Liver (tissue), 9 donors: ENCODE measurements around the gene PRSS12. TPM values are rescaled to one million over a fixed set of nuclear protein-coding genes. Genes with fewer than 3 reads are reported as not detected.

Source experiments
- DNase-seq: peaks from one replicate; pipeline ENCODE4 v3.0.0-alpha.2; 2017; ENCODE audit warnings: low spot score
- H3K27ac ChIP-seq, 2 donors: one replicate each; pipeline ENCODE4 v1.7.0; 2013; ENCODE audit warnings: inconsistent platforms in 2 of 2, low read length in 2 of 2, control low read depth in 1 of 2, low read depth in 1 of 2, mild to moderate bottlenecking in 1 of 2
- H3K27me3 ChIP-seq, 4 donors: one replicate each; pipeline versions ENCODE4 v1.6.1 to v1.7.0; 2013; ENCODE audit warnings: low read length in 3 of 4, inconsistent platforms in 1 of 4, mild to moderate bottlenecking in 1 of 4, moderate library complexity in 1 of 4; ENCODE audit not compliant: control insufficient read depth in 4 of 4, insufficient read depth in 4 of 4
- H3K36me3 ChIP-seq, 4 donors: one replicate each; pipeline versions ENCODE4 v1.6.1 to v1.7.0; 2013; ENCODE audit warnings: low read length in 3 of 4, mild to moderate bottlenecking in 3 of 4, low read depth in 1 of 4, moderate library complexity in 1 of 4; ENCODE audit not compliant: control insufficient read depth in 4 of 4, insufficient read depth in 3 of 4
- H3K4me1 ChIP-seq, 4 donors: one replicate each; pipeline versions ENCODE4 v1.6.1 to v1.7.0; 2013; ENCODE audit warnings: low read length in 3 of 4, mild to moderate bottlenecking in 3 of 4, moderate library complexity in 1 of 4; ENCODE audit not compliant: control insufficient read depth in 4 of 4, insufficient read depth in 4 of 4
- H3K4me3 ChIP-seq, 3 donors: one replicate each; pipeline versions ENCODE4 v1.6.1 to v1.7.0; 2013; ENCODE audit warnings: low read length in 3 of 3, control low read depth in 1 of 3, low read depth in 1 of 3, mild to moderate bottlenecking in 1 of 3
- H3K9ac ChIP-seq, 2 donors: one replicate each; pipeline ENCODE4 v1.7.0; 2013; ENCODE audit warnings: low read length in 2 of 2, mild to moderate bottlenecking in 2 of 2, moderate library complexity in 2 of 2, control low read depth in 1 of 2, low read depth in 1 of 2
- H3K9me3 ChIP-seq, 4 donors: one replicate each; pipeline versions ENCODE4 v1.6.1 to v1.7.0; 2013; ENCODE audit warnings: low read length in 3 of 4; ENCODE audit not compliant: control insufficient read depth in 4 of 4
- ATF3 ChIP-seq: IDR thresholded peaks from 2 replicates; pipeline ENCODE4 v1.6.1; 2016; ENCODE audit warnings: antibody characterized with exemption
- CTCF ChIP-seq: fragments of 150-350 bp; IDR thresholded peaks from 2 replicates; pipeline ENCODE4 v1.5.1; 2017; ENCODE audit warnings: improper control_type of control experiment, low read depth, low read length; ENCODE audit not compliant: missing input control
- EGR1 ChIP-seq, 2 donors: IDR thresholded peaks; 2 replicates each; pipeline ENCODE4 v1.6.1; 2016 to 2018; ENCODE audit warnings: antibody characterized with exemption in 2 of 2, low read depth in 2 of 2
- FOXA1 ChIP-seq: IDR thresholded peaks from 2 replicates; pipeline ENCODE4 v1.6.1; 2016; ENCODE audit warnings: antibody characterized with exemption
- FOXA2 ChIP-seq: IDR thresholded peaks from 2 replicates; pipeline ENCODE4 v1.6.1; 2016; ENCODE audit warnings: antibody characterized with exemption
- GABPA ChIP-seq, 2 donors: IDR thresholded peaks in 1 of 2; conservative IDR thresholded peaks in 1 of 2; 2 replicates each; pipeline ENCODE4 v1.6.1; 2016; ENCODE audit warnings: antibody characterized with exemption in 2 of 2, mild to moderate bottlenecking in 1 of 2, moderate library complexity in 1 of 2
- HNF4A ChIP-seq, 2 donors: conservative IDR thresholded peaks; 2 replicates each; pipeline ENCODE4 v1.6.1; 2016; ENCODE audit warnings: antibody characterized with exemption in 2 of 2, mild to moderate bottlenecking in 2 of 2
- HNF4G ChIP-seq: IDR thresholded peaks from 2 replicates; pipeline ENCODE4 v1.6.1; 2016; ENCODE audit warnings: antibody characterized with exemption
- JUND ChIP-seq, 2 donors: IDR thresholded peaks; 2 replicates each; pipeline ENCODE4 v1.6.1; 2016; ENCODE audit warnings: antibody characterized with exemption in 2 of 2
- MAX ChIP-seq: IDR thresholded peaks from 2 replicates; pipeline ENCODE4 v1.6.1; 2016; ENCODE audit warnings: antibody characterized with exemption
- NR2F2 ChIP-seq: IDR thresholded peaks from 2 replicates; pipeline ENCODE4 v1.6.1; 2016; ENCODE audit warnings: antibody characterized with exemption
- RAD21 ChIP-seq, 2 donors: IDR thresholded peaks; 2 replicates each; pipeline ENCODE4 v1.6.1; 2016; ENCODE audit warnings: antibody characterized with exemption in 2 of 2, mild to moderate bottlenecking in 2 of 2
- REST ChIP-seq: IDR thresholded peaks from 2 replicates; pipeline ENCODE4 v1.6.1; 2016; ENCODE audit warnings: antibody characterized with exemption, mild to moderate bottlenecking
- RXRA ChIP-seq, 2 donors: IDR thresholded peaks; 2 replicates each; pipeline ENCODE4 v1.6.1; 2017 to 2018; ENCODE audit warnings: antibody characterized with exemption in 2 of 2, mild to moderate bottlenecking in 1 of 2
- SP1 ChIP-seq: IDR thresholded peaks from 2 replicates; pipeline ENCODE4 v1.6.1; 2018; ENCODE audit warnings: antibody characterized with exemption, mild to moderate bottlenecking
- TAF1 ChIP-seq: conservative IDR thresholded peaks from 2 replicates; pipeline ENCODE4 v1.6.1; 2016; ENCODE audit warnings: antibody characterized with exemption, mild to moderate bottlenecking
- YY1 ChIP-seq: IDR thresholded peaks from 2 replicates; pipeline ENCODE4 v1.6.1; 2016; ENCODE audit warnings: antibody characterized with exemption, mild to moderate bottlenecking
- ZBTB33 ChIP-seq: IDR thresholded peaks from 2 replicates; pipeline ENCODE4 v1.6.1; 2016; ENCODE audit warnings: antibody characterized with exemption
- WGBS: extraction: QIAGEN DNeasy Blood & Tissue Kit; methylation state at CpG from one replicate; pipeline ENCODE4 v1.1.7; 2013; 5-methylcytosine and 5-hydroxymethylcytosine counted together
- polyA plus RNA-seq, 2 donors: library from polyadenylated mRNA; stranded (reverse) in 1 of 2; unstranded in 1 of 2; fragments of 200-250 nt in 1 of 2; fragments of >200 nt in 1 of 2; fragmentation: Nextera tagmentation in 1 of 2; extraction: Ambion mirVana in 1 of 2; gene quantifications; one replicate each; pipeline versions ENCODE4 v1.2.1 to v1.2.3, GENCODE V29; 2013 to 2015
- total RNA-seq, 2 donors: library from RNA; depleted of rRNA; stranded (reverse); fragments of >200 nt; gene quantifications; one replicate each; pipeline ENCODE4 v1.2.3, GENCODE V29; 2014
- donor health status: healthy.
- donor health status: healthy.
- donor health status: healthy.
- donor health status: healthy.
- donor health status: healthy.

The PRSS12 gene
- total and polyA plus RNA-seq, 4 donors = 0.07 to 0.25 (median 0.10) TPM

- TF ChIP-seq SP1 (no peak), GABPA (IDR thresholded peaks at IDR 0.05 in 1 of 2, conservative IDR thresholded peaks at IDR 0.05 in 1 of 2) (no peak), HNF4A (conservative IDR thresholded peaks at IDR 0.05) (no peak), NR2F2 (no peak), FOXA2 (no peak), FOXA1 (no peak), EGR1 (IDR thresholded peaks at IDR 0.05; ENCODE audit: low read depth in 2 of 2) (no peak), MAX (no peak), HNF4G (no peak)
These were observed 4.8 kb upstream of the PRSS12 start (continued) for GRCh38 chr4:118357601-118358000.

GRCh38 chr4:118356731-118357130 lies 3.9 kb upstream of the PRSS12 start:
- DNase-seq = no peak
- no peaks in the 10 kb centered on the region for H3K36me3 ChIP-seq
- no peak overlapping the region for H3K4me3 ChIP-seq
- WGBS = 95% methylated on average over 1 of the region's 1 CpG
- no peaks in the 10 kb centered on the region for H3K9me3 ChIP-seq
- TF ChIP-seq ZBTB33 (no peak), FOXA1 (no peak), RAD21 (IDR thresholded peaks at IDR 0.05) (no peak), YY1 (no peak), EGR1 (IDR thresholded peaks at IDR 0.05; ENCODE audit: low read depth in 2 of 2) (no peak), GABPA (IDR thresholded peaks at IDR 0.05 in 1 of 2, conservative IDR thresholded peaks at IDR 0.05 in 1 of 2) (no peak), FOXA2 (no peak), HNF4G (no peak)
- H3K27me3 ChIP-seq = no peaks in the 10 kb centered on the region
- no peak overlapping the region for H3K9ac ChIP-seq
- no peak overlapping the region for H3K27ac ChIP-seq
- H3K4me1 ChIP-seq = peaks cover 4 to 17% (median 11%) of the 10 kb centered on the region in 4 donors

- 84% methylated on average over 4 of the region's 4 CpGs for WGBS
These were observed 3.3 kb upstream of the PRSS12 start for GRCh38 chr4:118356111-118356510.

More at GRCh38 chr4:118356111-118356510, 3.3 kb upstream of the PRSS12 start:
- peaks cover 4 to 20% (median 12%) of the 10 kb centered on the region in 4 donors for H3K4me1 ChIP-seq
- H3K9me3 ChIP-seq = no peaks in the 10 kb centered on the region
- no peaks in the 10 kb centered on the region for H3K36me3 ChIP-seq
- H3K9ac ChIP-seq = no peak overlapping the region
- no peaks in the 10 kb centered on the region for H3K27me3 ChIP-seq
- H3K27ac ChIP-seq = no peak overlapping the region
- TF ChIP-seq TAF1 (no peak), SP1 (no peak), REST (no peak), HNF4G (no peak), RXRA (IDR thresholded peaks at IDR 0.05) (no peak), NR2F2 (no peak), GABPA (IDR thresholded peaks at IDR 0.05 in 1 of 2, conservative IDR thresholded peaks at IDR 0.05 in 1 of 2) (no peak), EGR1 (IDR thresholded peaks at IDR 0.05; ENCODE audit: low read depth in 2 of 2) (no peak), JUND (IDR thresholded peaks at IDR 0.05) (no peak), MAX (no peak), FOXA1 (no peak), CTCF (no peak), RAD21 (IDR thresholded peaks at IDR 0.05) (no peak), ZBTB33 (no peak), ATF3 (no peak), FOXA2 (no peak), HNF4A (conservative IDR thresholded peaks at IDR 0.05) (no peak), YY1 (no peak)
- no peak for DNase-seq
- H3K4me3 ChIP-seq = no peak overlapping the region
